Measurements from ENCODE around the gene DSC1. TPM values are rescaled to one million over a fixed set of nuclear protein-coding genes. Genes with fewer than 3 reads are reported as not detected.
A peak's percentile ranks its signal among the peaks of the same experiment; 100 is the strongest.

The DSC1 gene
- total and polyA plus RNA-seq, 2 experiments from 2014 or later, result not detected

DNA sequence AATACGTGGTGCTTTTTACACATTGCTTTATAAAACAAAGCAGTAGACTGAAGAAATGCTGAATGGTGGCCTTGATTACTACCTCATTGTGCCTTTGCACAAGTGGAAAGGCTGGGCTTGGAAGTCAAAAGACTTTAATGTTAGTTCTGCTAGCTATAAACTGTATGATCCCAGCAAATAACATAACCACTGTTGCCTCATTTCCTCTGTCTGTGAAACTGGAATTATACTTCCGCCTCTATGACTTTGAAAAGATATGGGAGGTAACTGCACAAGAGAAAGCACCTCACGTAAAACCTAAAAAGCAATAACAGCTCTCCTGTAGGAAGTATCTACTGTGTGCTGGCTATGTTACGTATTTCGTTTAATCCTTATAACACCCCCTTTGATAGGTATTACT, 43.4 kb upstream of the DSC1 start (continued):
- TF ChIP-seq, protein P1, sequence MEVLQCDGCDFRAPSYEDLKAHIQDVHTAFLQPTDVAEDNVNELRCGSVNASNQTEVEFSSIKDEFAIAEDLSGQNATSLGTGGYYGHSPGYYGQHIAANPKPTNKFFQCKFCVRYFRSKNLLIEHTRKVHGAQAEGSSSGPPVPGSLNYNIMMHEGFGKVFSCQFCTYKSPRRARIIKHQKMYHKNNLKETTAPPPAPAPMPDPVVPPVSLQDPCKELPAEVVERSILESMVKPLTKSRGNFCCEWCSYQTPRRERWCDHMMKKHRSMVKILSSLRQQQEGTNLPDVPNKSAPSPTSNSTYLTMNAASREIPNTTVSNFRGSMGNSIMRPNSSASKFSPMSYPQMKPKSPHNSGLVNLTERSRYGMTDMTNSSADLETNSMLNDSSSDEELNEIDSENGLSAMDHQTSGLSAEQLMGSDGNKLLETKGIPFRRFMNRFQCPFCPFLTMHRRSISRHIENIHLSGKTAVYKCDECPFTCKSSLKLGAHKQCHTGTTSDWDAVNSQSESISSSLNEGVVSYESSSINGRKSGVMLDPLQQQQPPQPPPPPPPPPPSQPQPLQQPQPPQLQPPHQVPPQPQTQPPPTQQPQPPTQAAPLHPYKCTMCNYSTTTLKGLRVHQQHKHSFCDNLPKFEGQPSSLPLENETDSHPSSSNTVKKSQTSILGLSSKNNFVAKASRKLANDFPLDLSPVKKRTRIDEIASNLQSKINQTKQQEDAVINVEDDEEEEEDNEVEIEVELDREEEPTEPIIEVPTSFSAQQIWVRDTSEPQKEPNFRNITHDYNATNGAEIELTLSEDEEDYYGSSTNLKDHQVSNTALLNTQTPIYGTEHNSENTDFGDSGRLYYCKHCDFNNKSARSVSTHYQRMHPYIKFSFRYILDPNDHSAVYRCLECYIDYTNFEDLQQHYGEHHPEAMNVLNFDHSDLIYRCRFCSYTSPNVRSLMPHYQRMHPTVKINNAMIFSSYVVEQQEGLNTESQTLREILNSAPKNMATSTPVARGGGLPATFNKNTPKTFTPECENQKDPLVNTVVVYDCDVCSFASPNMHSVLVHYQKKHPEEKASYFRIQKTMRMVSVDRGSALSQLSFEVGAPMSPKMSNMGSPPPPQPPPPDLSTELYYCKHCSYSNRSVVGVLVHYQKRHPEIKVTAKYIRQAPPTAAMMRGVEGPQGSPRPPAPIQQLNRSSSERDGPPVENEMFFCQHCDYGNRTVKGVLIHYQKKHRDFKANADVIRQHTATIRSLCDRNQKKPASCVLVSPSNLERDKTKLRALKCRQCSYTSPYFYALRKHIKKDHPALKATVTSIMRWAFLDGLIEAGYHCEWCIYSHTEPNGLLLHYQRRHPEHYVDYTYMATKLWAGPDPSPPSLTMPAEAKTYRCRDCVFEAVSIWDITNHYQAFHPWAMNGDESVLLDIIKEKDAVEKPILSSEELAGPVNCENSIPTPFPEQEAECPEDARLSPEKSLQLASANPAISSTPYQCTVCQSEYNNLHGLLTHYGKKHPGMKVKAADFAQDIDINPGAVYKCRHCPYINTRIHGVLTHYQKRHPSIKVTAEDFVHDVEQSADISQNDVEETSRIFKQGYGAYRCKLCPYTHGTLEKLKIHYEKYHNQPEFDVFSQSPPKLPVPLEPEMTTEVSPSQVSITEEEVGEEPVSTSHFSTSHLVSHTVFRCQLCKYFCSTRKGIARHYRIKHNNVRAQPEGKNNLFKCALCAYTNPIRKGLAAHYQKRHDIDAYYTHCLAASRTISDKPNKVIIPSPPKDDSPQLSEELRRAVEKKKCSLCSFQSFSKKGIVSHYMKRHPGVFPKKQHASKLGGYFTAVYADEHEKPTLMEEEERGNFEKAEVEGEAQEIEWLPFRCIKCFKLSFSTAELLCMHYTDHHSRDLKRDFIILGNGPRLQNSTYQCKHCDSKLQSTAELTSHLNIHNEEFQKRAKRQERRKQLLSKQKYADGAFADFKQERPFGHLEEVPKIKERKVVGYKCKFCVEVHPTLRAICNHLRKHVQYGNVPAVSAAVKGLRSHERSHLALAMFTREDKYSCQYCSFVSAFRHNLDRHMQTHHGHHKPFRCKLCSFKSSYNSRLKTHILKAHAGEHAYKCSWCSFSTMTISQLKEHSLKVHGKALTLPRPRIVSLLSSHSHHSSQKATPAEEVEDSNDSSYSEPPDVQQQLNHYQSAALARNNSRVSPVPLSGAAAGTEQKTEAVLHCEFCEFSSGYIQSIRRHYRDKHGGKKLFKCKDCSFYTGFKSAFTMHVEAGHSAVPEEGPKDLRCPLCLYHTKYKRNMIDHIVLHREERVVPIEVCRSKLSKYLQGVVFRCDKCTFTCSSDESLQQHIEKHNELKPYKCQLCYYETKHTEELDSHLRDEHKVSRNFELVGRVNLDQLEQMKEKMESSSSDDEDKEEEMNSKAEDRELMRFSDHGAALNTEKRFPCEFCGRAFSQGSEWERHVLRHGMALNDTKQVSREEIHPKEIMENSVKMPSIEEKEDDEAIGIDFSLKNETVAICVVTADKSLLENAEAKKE (CRISPR knock-in tag; IDR thresholded peaks at IDR 0.05), result no peak
- TF ChIP-seq JUNB (IDR thresholded peaks at IDR 0.05; ENCODE audit: unreplicated experiment) (no peak), STAT1 (IDR thresholded peaks at IDR 0.05; ENCODE audit: unreplicated experiment) (no peak), POLR2AphosphoS5 (IDR thresholded peaks at IDR 0.05; ENCODE audit: low read depth) (no peak), ZNF114 (CRISPR knock-in tag; IDR thresholded peaks at IDR 0.05) (no peak), EZH2phosphoT487 (IDR thresholded peaks at IDR 0.05; ENCODE audit: unreplicated experiment) (no peak), NANOG (IDR thresholded peaks at IDR 0.05; ENCODE audit: borderline replicate concordance) (no peak)

- Histone ChIP-seq H3F3A (replicated peaks; ENCODE audit: low read depth) (no peaks in the 10 kb centered on the region), H3K4me3 (no peak overlapping the region), H3K79me2 (replicated peaks; ENCODE audit: insufficient read depth) (no peaks in the 10 kb centered on the region), H3K9me2 (ENCODE audit: insufficient read depth) (no peaks in the 10 kb centered on the region), H3K4me1 (ENCODE audit: insufficient read depth) (peaks cover 30% of the 10 kb centered on the region), H3K27me3 (ENCODE audit: insufficient read depth) (no peaks in the 10 kb centered on the region), H2AFZ (peak overlapping the region; percentile 33; the same call in 1 of the 2 replicates), H4K20me1 (replicated peaks; ENCODE audit: insufficient read depth) (no peaks in the 10 kb centered on the region), H3K4me2 (no peak overlapping the region), H3K27ac (ENCODE audit: low read depth) (no peak overlapping the region), H3K36me3 (ENCODE audit: insufficient read depth) (no peaks in the 10 kb centered on the region)
- peaks cover 24% of the 10 kb centered on the region for H3K4me1 Mint-ChIP-seq
- no peak overlapping the region for H3K27ac Mint-ChIP-seq
- DNase-seq (ENCODE audit: low spot score), result no peak
- no peaks in the 10 kb centered on the region for H3K9me3 Mint-ChIP-seq
- ATAC-seq, result no peak
- no peak overlapping the region for H3K4me3 Mint-ChIP-seq
- no peaks in the 10 kb centered on the region for H3K36me3 Mint-ChIP-seq (ENCODE audit: low read depth)
- H3K27me3 Mint-ChIP-seq (ENCODE audit: insufficient read depth, low read depth, poor library complexity), result no peaks in the 10 kb centered on the region
- TF ChIP-seq, protein P2, sequence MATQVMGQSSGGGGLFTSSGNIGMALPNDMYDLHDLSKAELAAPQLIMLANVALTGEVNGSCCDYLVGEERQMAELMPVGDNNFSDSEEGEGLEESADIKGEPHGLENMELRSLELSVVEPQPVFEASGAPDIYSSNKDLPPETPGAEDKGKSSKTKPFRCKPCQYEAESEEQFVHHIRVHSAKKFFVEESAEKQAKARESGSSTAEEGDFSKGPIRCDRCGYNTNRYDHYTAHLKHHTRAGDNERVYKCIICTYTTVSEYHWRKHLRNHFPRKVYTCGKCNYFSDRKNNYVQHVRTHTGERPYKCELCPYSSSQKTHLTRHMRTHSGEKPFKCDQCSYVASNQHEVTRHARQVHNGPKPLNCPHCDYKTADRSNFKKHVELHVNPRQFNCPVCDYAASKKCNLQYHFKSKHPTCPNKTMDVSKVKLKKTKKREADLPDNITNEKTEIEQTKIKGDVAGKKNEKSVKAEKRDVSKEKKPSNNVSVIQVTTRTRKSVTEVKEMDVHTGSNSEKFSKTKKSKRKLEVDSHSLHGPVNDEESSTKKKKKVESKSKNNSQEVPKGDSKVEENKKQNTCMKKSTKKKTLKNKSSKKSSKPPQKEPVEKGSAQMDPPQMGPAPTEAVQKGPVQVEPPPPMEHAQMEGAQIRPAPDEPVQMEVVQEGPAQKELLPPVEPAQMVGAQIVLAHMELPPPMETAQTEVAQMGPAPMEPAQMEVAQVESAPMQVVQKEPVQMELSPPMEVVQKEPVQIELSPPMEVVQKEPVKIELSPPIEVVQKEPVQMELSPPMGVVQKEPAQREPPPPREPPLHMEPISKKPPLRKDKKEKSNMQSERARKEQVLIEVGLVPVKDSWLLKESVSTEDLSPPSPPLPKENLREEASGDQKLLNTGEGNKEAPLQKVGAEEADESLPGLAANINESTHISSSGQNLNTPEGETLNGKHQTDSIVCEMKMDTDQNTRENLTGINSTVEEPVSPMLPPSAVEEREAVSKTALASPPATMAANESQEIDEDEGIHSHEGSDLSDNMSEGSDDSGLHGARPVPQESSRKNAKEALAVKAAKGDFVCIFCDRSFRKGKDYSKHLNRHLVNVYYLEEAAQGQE (IDR thresholded peaks at IDR 0.05; ENCODE audit: unreplicated experiment), result no peak
- no peak for TF ChIP-seq ZNF114 (CRISPR knock-in tag; IDR thresholded peaks at IDR 0.05)
- TF ChIP-seq EZH2phosphoT487 (IDR thresholded peaks at IDR 0.05; ENCODE audit: unreplicated experiment), result no peak
- TF ChIP-seq EZH2 (IDR thresholded peaks at IDR 0.05; ENCODE audit: low read depth, unreplicated experiment), result no peak
- TF ChIP-seq JUNB (IDR thresholded peaks at IDR 0.05; ENCODE audit: unreplicated experiment), result no peak
- TF ChIP-seq, protein P3, sequence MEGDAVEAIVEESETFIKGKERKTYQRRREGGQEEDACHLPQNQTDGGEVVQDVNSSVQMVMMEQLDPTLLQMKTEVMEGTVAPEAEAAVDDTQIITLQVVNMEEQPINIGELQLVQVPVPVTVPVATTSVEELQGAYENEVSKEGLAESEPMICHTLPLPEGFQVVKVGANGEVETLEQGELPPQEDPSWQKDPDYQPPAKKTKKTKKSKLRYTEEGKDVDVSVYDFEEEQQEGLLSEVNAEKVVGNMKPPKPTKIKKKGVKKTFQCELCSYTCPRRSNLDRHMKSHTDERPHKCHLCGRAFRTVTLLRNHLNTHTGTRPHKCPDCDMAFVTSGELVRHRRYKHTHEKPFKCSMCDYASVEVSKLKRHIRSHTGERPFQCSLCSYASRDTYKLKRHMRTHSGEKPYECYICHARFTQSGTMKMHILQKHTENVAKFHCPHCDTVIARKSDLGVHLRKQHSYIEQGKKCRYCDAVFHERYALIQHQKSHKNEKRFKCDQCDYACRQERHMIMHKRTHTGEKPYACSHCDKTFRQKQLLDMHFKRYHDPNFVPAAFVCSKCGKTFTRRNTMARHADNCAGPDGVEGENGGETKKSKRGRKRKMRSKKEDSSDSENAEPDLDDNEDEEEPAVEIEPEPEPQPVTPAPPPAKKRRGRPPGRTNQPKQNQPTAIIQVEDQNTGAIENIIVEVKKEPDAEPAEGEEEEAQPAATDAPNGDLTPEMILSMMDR (conservative IDR thresholded peaks at IDR 0.05; ENCODE audit: low read depth in 2 of 2), result no peak
- no peak for TF ChIP-seq NANOG (IDR thresholded peaks at IDR 0.05; ENCODE audit: borderline replicate concordance)
Measured at GRCh38 chr18:31205273-31205672, 42.6 kb upstream of the DSC1 start.
